ACC112 (cell line): Measurements from ENCODE around the gene ZC3H18.

Experiments used
- H2AFZ ChIP-seq: fragments of 200-600 bp; sonication (generic); one replicate; pipeline ENCODE4 v1.6.0; 2017; ENCODE audit warnings: antibody characterized with exemption, low read length; ENCODE audit not compliant: unreplicated experiment
- H3K27ac ChIP-seq: fragments of 200-600 bp; sonication (generic); 2 replicates; pipeline ENCODE4 v1.5.1; 2014; ENCODE audit warnings: low read depth, mild to moderate bottlenecking, antibody characterized with exemption, low read length, moderate library complexity
- H3K27me3 ChIP-seq: fragments of 200-600 bp; sonication (generic); 2 replicates; pipeline ENCODE4 v1.6.1; 2014; ENCODE audit warnings: mild to moderate bottlenecking, antibody characterized with exemption, low read length, moderate library complexity, mixed read lengths; ENCODE audit not compliant: insufficient read depth
- H3K36me3 ChIP-seq: fragments of 200-600 bp; sonication (generic); 2 replicates; pipeline ENCODE4 v1.6.1; 2016; ENCODE audit warnings: mild to moderate bottlenecking, antibody characterized with exemption, low read length, moderate library complexity, mixed read lengths; ENCODE audit not compliant: insufficient read depth
- H3K4me1 ChIP-seq: fragments of 200-600 bp; sonication (generic); one replicate; pipeline ENCODE4 v1.6.1; 2016; ENCODE audit warnings: low read length, mixed read lengths; ENCODE audit not compliant: insufficient read depth, unreplicated experiment, control insufficient read depth
- H3K4me3 ChIP-seq: fragments of 200-600 bp; sonication (generic); 2 replicates; pipeline ENCODE4 v1.5.1; 2014; ENCODE audit warnings: mild to moderate bottlenecking, low read depth, low read length
- H3K79me2 ChIP-seq: fragments of 200-600 bp; sonication (generic); one replicate; pipeline ENCODE4 v1.6.0; 2016; ENCODE audit warnings: low read length; ENCODE audit not compliant: control insufficient read depth, unreplicated experiment, insufficient read depth

ZC3H18 gene

GRCh38 chr16:88626646-88627045, 56.4 kb downstream of the ZC3H18 start:
- Histone ChIP-seq H2AFZ (no peak overlapping the region), H3K27me3 (no peaks in the 10 kb centered on the region), H3K36me3 (peaks cover 6% of the 10 kb centered on the region; the same call in 1 of the 2 replicates), H3K79me2 (no peaks in the 10 kb centered on the region), H3K4me3 (no peak overlapping the region), H3K4me1 (no peaks in the 10 kb centered on the region), H3K27ac (no peak overlapping the region)

- H3K36me3 ChIP-seq = no peaks in the 10 kb centered on the region
- no peaks in the 10 kb centered on the region for H3K27me3 ChIP-seq
- H2AFZ ChIP-seq = no peak overlapping the region
- H3K79me2 ChIP-seq = no peaks in the 10 kb centered on the region
- H3K4me1 ChIP-seq = no peaks in the 10 kb centered on the region
- H3K4me3 ChIP-seq = no peak overlapping the region
- H3K27ac ChIP-seq = no peak overlapping the region
Measured at GRCh38 chr16:88627531-88628411, 57.6 kb downstream of the ZC3H18 start.

DNA sequence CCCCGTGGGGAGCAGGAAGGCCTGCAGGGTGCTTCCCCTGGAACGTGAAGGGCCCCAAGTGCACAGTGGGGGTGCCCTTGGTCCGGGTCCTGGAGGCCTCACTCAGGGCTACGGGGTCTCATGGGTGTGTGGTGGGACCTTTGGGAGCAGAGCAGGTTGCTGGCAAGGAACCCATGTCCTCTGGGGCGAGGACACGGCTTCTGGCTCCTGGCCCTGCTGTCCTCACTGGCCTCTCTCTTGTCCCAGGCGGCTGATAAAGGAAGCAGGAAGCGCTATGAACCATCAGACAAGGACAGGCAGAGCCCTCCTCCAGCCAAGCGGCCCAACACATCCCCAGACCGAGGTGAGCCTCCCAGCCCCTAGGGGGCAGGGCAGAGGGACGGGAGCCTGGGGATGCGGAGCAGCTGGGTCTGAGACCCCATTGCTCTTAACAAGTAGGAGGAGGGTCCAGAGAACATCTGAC, 58.3 kb downstream of the ZC3H18 start:
- H3K79me2 ChIP-seq = no peaks in the 10 kb centered on the region
- H3K27ac ChIP-seq = no peak overlapping the region
- H2AFZ ChIP-seq = no peak overlapping the region

GRCh38 chr16:88629835-88630234, 59.6 kb downstream of the ZC3H18 start:
- H3K36me3 ChIP-seq = no peaks in the 10 kb centered on the region
- no peak overlapping the region for H3K4me3 ChIP-seq
- H3K27ac ChIP-seq = no peak overlapping the region
- no peaks in the 10 kb centered on the region for H3K79me2 ChIP-seq
- H3K4me1 ChIP-seq = peaks cover 5% of the 10 kb centered on the region
- no peak overlapping the region for H2AFZ ChIP-seq
- no peaks in the 10 kb centered on the region for H3K27me3 ChIP-seq

More for the DNA sequence above, 58.3 kb downstream of the ZC3H18 start:
- no peaks in the 10 kb centered on the region for H3K4me1 ChIP-seq
- H3K36me3 ChIP-seq = no peaks in the 10 kb centered on the region
- H3K4me3 ChIP-seq = no peak overlapping the region
- H3K27me3 ChIP-seq = no peaks in the 10 kb centered on the region

GRCh38 chr16:88630433-88630832, 60.2 kb downstream of the ZC3H18 start:
- H3K36me3 ChIP-seq = no peaks in the 10 kb centered on the region
- H2AFZ ChIP-seq = no peak overlapping the region
- no peak overlapping the region for H3K27ac ChIP-seq
- H3K79me2 ChIP-seq = no peaks in the 10 kb centered on the region
- H3K27me3 ChIP-seq = no peaks in the 10 kb centered on the region
- peaks cover 11% of the 10 kb centered on the region for H3K4me1 ChIP-seq
- no peak overlapping the region for H3K4me3 ChIP-seq

DNA sequence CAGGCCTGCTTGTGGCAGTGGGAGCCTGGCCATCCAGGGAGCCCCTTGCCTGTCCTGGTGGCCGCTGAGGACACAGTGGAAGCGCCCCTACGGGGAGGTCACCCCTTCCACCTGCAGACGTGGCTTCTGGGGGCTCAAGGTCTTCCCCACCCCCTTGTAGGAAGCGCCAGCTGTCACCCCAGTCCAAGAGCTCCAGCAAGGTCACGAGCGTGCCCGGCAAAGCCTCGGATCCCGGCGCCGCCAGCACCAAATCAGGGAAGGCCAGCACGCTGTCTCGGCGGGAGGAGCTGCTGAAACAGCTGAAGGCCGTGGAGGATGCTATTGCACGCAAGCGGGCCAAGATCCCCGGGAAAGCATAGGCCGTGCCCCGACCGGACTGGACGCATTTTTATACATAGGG, 60.7 kb downstream of the ZC3H18 start:
- Histone ChIP-seq H3K4me3 (no peak overlapping the region), H3K79me2 (no peaks in the 10 kb centered on the region), H2AFZ (no peak overlapping the region), H3K36me3 (no peaks in the 10 kb centered on the region), H3K27me3 (no peaks in the 10 kb centered on the region), H3K27ac (no peak overlapping the region), H3K4me1 (peaks cover 13% of the 10 kb centered on the region)

- Histone ChIP-seq H3K79me2 (no peaks in the 10 kb centered on the region), H3K4me3 (no peak overlapping the region), H2AFZ (no peak overlapping the region), H3K36me3 (no peaks in the 10 kb centered on the region), H3K4me1 (peaks cover 13% of the 10 kb centered on the region), H3K27me3 (no peaks in the 10 kb centered on the region), H3K27ac (no peak overlapping the region)
Measured at GRCh38 chr16:88631384-88631783, 61.2 kb downstream of the ZC3H18 start.

- H3K4me3 ChIP-seq = no peak overlapping the region
- peaks cover 13% of the 10 kb centered on the region for H3K4me1 ChIP-seq
Measured at GRCh38 chr16:88631920-88632586, 61.9 kb downstream of the ZC3H18 start.

GRCh38 chr16:88632587-88632930, 62.4 kb downstream of the ZC3H18 start:
- Histone ChIP-seq H3K4me1 (peaks cover 13% of the 10 kb centered on the region), H3K79me2 (no peaks in the 10 kb centered on the region), H3K36me3 (no peaks in the 10 kb centered on the region), H3K27ac (no peak overlapping the region), H3K27me3 (no peaks in the 10 kb centered on the region), H3K4me3 (no peak overlapping the region), H2AFZ (no peak overlapping the region)

More at GRCh38 chr16:88631920-88632586, 61.9 kb downstream of the ZC3H18 start:
- Histone ChIP-seq H3K36me3 (no peaks in the 10 kb centered on the region), H3K27me3 (no peaks in the 10 kb centered on the region), H3K27ac (no peak overlapping the region), H3K79me2 (no peaks in the 10 kb centered on the region), H2AFZ (no peak overlapping the region)

GRCh38 chr16:88633684-88634140, 63.5 kb downstream of the ZC3H18 start:
- Histone ChIP-seq H3K79me2 (no peaks in the 10 kb centered on the region), H3K27ac (no peak overlapping the region), H3K36me3 (no peaks in the 10 kb centered on the region), H2AFZ (no peak overlapping the region), H3K4me1 (peaks cover 13% of the 10 kb centered on the region), H3K27me3 (peaks cover 6% of the 10 kb centered on the region), H3K4me3 (peak overlapping the region; percentile 62; the same call in 1 of the 2 replicates)
